NCI-H446 treated with DMSO at 0.1 percent for 48 hours (cell line): ENCODE data around the gene SLC6A11.
A peak's percentile ranks its signal among the peaks of the same experiment; 100 is the strongest.

Experiments
- DNase-seq: peaks from one replicate; lab custom pipeline; 2025; lab: John Stamatoyannopoulos, UW

Gene SLC6A11

DNA sequence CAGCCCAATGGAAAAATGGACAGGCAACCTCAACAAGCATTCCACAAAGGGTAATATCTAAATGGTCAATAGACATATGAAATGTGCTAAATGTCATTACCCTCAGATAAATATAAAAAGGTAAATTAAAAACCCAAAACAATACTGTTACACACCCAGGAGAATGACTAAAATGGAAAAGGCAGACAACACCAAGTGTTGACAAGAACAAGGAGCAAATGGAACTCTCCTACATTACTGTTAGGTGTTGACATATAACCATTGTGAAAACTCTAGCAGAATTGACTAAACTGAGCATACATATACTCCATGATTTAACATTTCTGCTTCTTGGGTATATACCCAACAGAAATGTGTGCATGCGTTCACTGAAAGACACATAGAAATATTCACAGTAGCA lies 25.3 kb upstream of the SLC6A11 start:
- DNase-seq, result no peak

DNA sequence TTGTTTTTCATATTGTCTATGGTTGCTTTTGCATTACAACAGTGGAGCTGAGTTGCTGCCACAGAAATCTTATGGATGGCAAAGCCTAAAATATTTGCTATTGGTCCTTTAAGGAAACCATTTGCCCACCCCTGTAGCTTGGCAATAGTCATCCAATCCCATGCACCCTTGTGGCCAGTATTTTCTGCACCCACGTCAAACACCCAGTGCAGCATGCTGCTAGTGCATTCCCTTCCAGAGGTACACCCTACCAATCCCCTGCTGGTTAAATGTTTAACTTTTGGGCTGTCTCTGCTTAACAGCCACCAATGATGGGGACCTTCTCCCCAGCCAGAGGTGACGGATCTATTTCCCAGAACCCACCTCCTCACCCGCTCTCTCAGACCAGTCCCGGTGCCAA lies 23.8 kb upstream of the SLC6A11 start:
- no peak for DNase-seq

DNA sequence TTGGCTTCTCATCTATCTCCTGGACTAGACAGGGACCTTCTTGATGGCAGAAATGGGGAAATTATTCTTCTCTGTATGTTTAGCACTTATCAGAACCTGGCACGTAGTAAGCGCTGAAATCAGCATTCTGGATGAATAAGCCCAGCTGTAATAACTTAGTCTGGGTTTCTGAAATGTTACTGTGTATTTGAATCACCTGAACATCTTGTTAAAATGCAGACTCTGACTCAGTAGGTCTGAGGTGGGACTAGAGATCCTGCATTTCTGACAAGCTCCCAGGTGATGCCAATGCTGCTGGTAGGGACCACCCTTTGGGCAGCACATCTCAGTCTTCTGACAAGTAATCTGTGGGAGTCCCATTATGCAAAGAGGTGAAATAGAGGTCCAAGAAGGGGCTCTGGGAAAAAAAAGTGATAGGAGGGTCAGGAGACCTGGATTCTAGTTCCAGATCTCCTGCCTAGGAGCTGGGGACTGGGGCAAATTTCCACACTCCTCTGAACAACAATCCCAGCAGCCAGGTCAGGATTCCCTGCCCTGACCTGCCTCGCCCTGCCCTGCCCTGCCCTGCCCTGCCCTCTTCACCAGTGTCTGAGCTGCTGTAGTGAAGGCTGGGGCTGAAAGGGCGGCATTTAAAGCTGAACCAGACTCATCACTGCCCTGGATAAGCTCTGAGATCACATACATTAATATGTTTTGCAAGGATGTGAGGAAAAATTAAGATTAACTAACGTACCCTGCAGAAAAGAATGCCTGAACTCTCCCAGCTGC lies 17.2 kb upstream of the SLC6A11 start:
- no peak for DNase-seq

DNA sequence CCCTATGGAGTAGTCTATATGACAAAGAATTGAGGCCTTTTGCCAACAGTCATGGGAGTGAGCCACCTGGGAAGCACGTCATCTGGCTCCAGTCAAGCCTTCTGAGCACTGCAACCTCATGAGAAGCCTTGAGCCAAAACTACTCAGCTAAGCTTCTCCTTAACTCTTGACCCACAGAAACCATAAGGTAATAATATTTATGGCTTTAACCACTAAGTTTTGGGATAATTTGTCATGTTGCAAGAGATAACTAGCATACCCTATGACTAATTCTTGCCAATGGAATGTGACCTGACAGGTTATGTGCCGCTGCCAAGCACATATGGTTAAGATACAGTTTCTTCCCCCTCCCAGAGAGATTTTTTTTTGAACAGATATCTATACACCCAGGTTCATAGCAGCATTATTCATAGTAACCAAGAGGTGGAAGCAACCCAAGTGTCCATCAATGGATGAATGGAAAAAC lies 11.8 kb upstream of the SLC6A11 start:
- DNase-seq, result no peak

DNA sequence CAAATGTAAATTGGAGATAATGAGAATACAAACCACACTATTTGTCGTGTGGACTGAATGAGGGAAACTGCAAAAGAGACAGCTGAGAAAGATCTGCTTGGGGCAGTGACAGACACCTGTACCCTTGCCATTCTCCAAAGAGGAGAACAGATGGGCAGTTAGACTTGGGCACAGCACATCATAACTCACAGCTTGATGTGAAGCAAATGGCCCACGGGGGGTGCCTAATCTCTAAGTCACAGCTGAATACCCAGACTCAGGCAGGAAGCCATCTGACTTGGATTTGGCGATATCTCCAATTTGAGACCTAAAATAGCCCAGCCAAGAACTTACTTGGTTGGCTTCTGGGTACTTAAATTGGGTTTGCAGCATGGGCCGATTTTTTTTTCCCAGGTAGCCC lies 10.0 kb upstream of the SLC6A11 start:
- peak; percentile 32 for DNase-seq

DNA sequence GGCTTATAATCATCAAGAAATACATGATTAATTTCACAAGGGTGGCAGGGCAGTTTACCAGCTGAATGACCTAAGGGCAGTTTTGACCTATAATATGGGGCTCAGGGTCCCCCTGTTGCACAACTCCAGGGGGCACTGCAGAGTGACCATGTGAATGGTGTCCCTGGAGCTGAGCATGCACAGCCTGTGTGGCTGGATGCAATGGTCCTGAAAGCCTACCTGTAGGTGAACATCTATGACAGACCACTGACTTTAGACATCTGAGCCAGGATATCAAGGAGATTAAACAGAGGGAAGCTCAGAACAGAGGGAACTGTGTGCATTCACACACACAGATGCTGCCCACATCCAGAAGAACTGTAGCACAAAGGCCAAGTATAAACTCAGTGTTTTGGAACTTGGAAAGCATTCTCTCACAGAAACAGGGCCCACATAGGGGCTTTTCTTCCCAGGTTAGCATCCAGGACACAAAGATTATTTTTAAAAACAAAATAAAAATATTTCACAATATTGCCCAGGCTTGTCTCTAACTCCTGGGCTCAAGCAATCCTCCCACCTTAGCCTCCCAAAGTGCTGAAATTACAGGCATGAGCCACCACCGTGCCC lies 7.8 kb upstream of the SLC6A11 start:
- no peak for DNase-seq

DNA sequence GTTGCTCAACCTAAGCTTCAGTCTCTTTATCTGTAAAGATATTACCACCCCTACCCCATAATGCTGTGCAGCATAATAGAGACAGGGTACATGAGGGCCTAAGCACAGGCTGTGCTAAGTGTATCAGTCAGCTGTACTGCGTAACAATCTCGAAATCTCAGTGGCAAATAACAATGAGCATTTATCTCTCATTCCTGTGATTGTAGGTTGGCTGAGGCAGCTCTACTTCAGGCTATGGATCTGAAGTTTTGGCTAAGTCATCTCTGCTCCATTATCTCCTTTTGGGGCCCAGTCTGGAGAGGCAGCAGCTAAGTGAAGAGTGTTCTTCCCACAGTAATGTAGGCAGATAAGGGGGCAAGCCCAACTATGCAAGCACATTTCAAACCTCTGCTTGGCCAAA lies 7.1 kb upstream of the SLC6A11 start:
- DNase-seq, result no peak

DNA sequence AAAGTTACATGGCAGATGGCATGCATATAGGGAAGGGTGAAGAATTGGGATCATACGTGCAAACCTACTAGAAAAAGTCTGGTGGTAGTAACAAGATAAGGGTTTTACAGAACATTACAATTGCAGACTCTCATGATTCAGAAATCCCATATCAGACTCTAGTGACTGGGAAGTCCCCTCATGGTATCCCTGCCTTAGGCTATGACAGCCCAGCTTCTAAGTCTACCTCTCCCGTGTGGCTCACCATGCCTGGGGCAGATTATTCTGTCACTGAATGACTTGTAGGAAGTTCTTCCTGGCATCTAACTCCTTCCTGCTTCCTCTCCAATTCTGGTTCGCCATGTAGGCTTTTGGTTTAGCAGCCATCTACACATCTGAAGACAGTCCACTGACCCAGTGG lies 5.7 kb upstream of the SLC6A11 start:
- DNase-seq, result no peak

DNA sequence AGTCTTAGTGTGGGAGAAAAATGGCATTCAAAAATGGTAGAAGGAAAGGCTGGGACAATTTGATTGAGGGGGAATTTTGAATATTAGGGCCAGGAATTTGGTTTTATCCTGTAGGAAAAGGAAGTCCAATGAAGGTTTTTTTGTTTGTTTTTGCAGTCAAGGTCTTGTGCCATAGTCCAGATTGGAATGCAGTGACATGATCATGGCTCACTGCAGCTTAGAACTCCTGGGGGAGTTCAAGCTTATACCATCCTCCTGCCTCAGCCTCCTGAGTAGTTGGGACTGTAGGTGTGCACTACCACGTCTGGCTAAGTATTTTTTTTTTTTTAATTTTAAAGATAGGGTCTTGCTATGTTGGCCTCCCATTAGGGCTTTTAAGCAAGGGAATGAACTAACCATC lies 2.6 kb upstream of the SLC6A11 start:
- DNase-seq, result no peak

DNA sequence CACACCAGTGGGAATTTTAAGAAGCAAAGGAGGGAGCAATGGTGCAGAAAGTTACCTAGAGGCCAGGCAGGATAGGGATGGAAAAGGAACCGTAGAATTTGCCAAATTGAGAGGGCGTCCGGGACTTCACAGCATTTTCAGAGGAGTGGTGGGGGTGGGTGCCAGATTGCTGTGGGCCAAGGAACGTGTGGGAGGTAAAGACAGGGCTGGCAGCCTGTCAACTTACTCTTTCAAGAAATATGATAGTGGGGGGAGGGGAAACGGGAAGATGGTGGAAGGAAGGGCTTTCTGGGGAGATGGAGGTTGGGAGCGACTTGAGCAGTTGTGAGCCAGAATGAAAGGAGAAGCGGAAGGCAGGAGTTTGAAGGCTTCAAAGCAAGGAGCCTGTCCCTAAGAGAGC lies 1.4 kb upstream of the SLC6A11 start:
- no peak for DNase-seq

DNA sequence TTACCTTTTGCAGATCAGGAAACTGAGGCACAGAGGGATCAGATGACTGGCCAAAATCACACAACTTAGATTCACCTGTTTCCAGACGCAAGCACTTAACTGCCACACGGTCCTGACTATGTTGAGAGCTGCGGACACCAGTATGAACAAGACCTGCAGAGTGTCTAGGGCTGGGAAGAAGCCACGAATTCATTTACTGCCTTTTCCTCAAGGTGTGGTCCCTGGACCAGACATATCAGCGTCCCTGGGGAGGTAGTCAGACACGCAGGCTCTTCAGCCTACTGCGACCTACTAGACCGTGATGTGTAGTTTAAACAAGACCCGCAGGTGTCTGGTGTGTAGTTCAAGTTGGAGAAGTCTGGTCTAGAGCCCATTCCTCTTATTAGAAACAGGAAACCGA lies 541 bp upstream of the SLC6A11 start:
- DNase-seq, result no peak

DNA sequence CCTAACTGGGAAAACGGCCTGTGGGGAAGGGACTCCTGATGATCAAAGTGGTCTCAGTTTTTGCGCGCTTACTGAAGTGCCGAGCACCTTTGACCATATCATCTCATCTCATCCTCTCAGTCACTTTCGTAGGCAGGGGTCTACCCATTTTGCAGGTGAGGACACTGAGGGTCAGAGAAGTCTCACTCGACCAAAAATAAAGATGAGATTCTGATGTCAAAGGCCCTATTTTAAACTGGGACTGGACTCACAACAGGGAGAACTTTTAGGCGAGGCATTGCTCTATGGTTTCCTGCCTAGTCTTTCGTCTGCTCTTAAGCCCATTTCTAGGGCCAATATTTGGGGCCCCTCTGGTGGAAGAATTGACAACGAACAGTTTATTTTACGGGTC lies 830 bp downstream of the SLC6A11 start:
- DNase-seq, result no peak

DNA sequence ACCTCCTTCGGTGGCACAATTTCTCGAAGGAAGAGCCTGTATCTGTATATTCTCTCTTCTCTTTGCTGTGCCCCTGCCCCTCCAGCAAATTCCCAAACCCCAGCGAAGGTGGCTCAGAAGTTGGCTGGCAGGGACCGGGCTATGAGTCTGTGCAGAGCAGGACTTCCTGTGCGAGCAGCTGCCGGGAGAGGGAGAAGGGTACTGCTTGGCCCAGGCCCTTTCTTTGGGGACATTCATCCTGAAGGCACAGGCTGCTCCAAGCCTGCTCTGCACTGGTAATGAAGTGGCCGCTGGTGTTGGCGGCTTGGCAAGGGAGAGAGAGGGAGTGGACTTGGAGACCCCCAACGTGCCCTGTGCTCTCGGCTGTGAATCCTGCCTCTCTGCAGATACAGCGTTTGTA lies 1.5 kb downstream of the SLC6A11 start:
- no peak for DNase-seq

DNA sequence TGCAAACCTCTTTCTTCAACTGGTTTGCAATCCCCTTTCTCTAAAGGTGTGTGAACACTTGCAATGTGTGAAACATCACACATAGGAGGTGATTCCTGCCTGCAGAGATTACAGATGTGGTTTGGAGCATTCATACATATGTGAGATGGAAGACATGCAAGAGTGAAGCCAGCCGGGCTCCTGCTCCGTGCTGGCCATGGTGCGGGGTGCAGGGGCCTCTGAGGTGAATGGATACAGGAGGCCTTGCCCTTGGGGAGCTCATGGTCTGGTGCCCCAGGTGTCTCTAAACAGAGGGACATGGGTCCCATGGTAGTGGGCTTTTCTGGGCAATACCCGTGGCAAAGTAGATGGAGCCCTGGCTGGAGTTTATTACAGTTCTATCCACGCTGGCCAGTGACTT lies 6.0 kb downstream of the SLC6A11 start:
- no peak for DNase-seq

DNA sequence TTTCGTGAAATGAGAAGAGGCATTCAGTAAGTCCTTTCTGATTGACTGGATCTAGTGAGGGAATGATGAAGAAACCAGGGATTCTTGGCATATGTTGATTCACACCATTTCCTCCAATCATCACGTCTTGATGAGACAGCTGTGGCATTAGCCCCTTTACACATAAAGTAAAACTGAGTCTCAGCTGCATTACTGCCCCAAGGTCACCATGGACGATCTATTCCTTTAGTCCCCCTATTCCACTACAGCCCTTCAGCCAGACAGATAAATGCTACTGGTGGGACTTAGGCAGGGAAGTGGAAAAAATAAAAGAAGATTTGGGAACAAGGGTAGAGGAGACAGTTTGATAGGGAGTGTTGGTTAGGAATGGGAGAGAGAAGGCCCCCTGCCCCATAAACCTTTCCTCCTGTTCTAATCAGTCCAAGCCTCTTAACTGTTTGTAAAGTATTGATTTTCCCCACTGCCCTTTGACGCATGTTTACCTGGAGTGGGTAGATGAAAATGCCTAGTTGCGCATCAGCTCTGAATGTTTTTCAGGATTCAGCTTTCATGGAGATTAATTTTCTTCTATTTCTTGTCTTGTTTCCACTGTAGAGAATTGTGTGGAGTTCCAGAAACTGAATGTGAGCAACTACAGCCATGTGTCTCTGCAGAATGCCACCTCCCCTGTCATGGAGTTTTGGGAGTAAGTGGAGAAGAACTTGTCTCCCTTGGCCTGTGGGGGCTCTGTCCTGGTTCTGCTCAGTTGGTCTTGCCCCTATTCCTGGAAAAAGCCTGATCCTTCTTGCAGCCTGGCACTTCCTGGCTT lies 6.9 kb downstream of the SLC6A11 start:
- DNase-seq, result no peak

DNA sequence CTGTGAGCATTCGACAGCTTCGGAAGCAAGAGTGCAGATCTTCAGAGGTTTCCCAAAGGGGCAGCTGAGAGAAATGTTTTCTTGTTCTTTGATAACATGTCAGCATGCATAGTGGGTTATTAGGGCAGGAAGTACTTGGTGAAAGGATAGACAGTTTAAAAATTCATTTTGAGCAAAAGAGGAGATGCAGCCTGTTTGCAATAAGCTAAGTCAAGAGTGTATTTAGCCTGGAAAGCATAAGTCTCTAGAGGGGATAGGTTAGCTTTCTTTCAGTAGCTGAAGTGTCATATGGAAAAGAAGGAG lies 7.4 kb downstream of the SLC6A11 start:
- no peak for DNase-seq

DNA sequence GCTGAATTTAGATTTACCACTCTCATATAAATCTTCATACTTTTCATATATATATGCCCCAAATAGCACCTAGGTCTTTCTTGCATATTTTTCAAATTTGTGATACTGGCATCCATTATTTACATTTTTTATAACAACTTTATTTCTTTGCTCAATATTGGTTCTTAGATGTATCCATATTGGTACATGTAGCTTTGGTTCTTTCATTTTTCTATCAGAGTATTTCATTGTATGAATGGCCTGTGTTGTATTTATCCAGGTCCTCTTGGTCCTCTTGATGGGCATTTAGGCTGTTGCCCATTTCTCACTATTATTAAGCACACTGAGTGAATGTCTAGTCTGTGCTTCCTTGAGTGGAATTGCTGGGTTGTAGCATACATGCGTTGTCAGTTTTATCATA lies 8.4 kb downstream of the SLC6A11 start:
- DNase-seq, result no peak

DNA sequence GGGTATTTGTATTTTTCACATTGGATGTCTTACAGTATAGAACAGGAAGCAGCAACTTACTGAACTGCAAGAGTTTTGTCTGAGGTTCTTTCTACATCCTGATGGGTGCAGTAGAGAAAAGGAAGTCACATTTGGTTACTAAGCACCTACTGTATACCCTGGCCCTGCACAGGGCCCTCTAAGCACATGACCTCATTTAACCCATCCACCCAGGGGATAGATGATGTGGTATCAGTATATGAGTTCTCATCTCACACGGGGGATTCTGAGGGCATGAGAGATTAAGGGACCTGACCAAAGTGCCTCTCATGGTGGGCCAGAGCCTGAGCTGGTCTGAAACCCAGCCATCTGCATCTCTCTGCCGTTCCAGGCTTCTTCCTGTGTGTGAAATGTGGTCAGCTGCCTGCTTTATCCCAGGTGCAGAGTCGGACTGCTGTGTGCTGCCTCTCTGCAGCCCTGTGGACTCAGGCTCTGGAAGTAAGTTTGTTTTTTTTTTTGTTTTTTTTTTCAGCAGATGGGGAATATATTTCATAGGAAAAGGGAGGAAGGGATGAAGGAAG lies 17.9 kb downstream of the SLC6A11 start:
- DNase-seq, result no peak

DNA sequence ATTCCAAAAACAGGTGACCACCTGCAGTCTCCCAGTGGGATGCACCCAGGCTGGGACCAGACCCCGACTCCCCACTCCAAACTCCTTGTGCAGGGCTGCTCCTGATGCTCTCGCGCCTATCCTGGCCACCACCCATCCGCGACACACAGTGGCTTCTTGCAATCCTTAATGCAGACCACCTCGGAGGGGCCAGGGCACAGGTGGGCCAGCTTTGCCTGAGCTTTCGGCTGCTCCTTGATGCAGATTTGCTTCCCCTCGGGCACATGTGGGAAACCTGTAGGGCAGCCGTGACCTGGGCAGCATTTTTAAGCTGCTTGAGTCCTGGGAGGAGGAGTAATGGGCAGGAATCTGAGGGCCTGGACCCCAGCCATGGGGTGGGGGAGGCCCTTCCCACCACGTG lies 18.9 kb downstream of the SLC6A11 start:
- DNase-seq, result no peak

DNA sequence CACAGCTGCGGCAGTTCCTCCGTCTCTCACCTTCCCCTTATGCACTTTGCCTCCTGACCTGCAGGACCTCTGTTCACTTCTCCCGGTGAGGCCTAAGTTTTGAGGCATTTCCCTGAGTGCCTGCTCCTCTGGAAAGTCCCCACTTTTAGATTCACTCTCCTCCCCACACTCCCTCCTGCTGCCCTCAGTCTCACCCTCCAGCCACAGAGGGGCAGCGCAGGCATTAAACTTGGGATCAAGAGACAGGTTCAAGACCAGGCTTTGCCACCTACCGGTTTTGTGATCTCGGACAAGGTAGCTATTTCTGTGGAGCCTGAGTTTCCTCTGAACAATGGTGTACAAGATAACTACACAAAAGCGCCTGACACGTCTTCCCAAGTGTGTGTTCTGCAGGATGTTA lies 19.4 kb downstream of the SLC6A11 start:
- no peak for DNase-seq

DNA sequence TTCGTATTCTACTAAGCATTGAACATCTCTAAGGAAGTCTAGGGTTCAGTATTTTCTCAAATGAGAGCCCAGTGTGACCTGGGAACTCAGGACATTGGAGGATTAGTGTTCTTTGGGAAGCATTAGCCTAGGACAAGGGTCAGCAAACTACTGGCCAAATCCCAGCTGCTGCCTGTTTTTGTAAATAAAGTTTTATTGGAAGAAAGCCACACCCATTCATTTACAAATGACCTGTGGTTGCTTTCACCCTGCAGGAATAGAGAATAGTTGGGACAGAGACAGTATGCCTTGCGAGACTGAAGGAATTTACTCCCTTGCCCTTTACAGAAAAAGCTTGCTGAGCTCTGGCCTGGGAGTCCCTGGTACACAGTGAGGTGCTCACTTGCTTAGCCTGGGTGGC lies 20.6 kb downstream of the SLC6A11 start:
- no peak for DNase-seq

DNA sequence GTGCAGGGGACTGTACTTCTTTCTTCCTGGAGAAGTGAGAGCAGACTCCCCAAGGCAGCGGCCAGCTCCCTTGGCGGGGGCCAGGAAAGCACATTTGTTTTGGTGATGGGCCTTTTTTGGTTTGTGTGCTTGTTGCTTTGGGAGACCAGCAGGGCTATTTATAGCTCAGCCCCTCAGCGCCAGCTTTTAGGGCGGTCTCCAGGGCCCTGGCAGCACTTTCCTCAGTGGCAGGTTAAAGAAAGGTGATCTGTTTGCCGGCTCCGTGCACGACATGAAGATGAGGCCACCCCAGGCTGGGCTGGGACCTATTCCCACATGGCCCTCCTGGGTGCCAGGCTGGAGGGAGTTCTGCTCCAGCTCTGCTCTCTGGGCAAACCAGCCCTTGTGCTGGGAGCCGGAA lies 21.8 kb downstream of the SLC6A11 start:
- no peak for DNase-seq

DNA sequence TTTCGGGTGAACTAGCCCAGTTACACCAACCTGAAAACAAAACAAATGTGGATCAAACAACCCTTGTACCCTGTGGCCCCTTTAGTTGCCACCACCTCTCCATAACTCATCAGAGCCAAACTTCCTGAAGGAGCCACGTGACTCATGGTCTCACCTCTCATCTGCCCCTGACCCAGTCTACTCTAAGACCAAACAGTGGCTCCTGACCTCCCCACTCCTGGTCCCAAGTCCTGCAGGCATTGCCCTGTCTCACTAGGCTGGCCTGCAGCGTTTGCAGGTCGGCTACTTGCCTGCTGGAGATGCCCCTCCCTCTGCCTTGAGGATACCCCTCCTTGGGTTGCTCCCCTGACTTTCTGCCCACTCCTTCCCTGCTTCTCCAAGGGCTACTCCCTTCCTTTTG lies 23.1 kb downstream of the SLC6A11 start:
- DNase-seq, result no peak
